ENCODE results near the gene FGF7. TPM values are rescaled to one million over a fixed set of nuclear protein-coding genes. Genes with fewer than 3 reads are reported as not detected.

FGF7 gene
- total and polyA plus RNA-seq, 2 donors (not counting 1 experiment from before 2014, with no cell fraction given): 0.10 TPM; not detected in 1

DNA sequence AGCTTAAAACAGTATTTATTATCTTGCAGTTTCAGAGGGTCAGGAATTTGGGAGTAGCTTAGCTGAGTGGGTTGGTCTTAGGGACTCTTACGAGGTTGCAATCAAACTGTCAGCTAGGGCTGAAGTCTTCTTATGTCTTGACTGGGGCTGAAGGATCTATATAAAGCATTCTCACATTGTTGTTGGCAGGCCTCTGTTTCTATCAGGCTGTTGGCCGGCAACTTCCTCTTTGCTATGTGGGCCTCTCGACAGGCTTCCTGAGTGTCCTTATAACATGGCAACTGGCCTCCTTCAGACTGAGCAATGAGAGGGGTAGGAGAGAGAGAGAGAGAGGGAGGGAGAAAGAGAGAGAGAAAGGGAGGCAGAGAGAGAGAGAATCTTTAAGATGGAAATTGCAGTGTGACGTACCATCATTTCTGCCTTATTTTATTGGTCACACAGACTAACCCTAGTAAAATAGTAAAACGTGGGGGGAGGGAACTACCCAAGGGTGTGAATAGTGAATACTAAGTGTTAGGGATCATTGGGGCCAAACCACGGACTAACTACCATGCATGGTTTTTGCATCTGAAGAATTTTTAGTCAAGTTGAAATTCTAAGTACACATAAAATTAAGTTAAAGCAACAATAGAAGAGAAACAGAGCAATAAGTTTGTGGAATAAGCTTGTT, 16.1 kb downstream of the FGF7 start:
- Histone ChIP-seq H3K79me2 (ENCODE audit: control insufficient read depth, insufficient read depth, low read length) (no peaks in the 10 kb centered on the region), H3K4me3 (ENCODE audit: control extremely low read depth in 1 of 5, extremely low read depth in 1 of 5, insufficient read depth in 1 of 5, low read depth in 2 of 5, low read length in 4 of 5) (no peak overlapping the region), H3K36me3 (replicated peaks in 1 of 2; ENCODE audit: control extremely low read depth in 1 of 2, control insufficient read depth in 1 of 2, extremely low read depth in 1 of 2, insufficient read depth in 2 of 2, low read length in 1 of 2) (no peaks in the 10 kb centered on the region), H3K4me2 (replicated peaks; ENCODE audit: low read depth, low read length, poor library complexity, severe bottlenecking) (peak overlapping the region; percentile 4), H4K20me1 (ENCODE audit: control insufficient read depth, insufficient read depth, low read length, poor library complexity, severe bottlenecking) (no peaks in the 10 kb centered on the region), H3K9me3 (ENCODE audit: control extremely low read depth in 1 of 3, control insufficient read depth in 2 of 3, insufficient read depth in 1 of 3, low read length in 2 of 3) (no peaks in the 10 kb centered on the region), H3K4me1 (ENCODE audit: control insufficient read depth in 2 of 2, insufficient read depth in 2 of 2, low read length in 2 of 2) (peaks cover 6 to 14% of the 10 kb centered on the region in 2 donors), H3K27ac (ENCODE audit: low read length in 2 of 2) (no peak overlapping the region), H3K27me3 (replicated peaks in 1 of 4; ENCODE audit: control extremely low read depth in 1 of 4, control insufficient read depth in 3 of 4, insufficient read depth in 4 of 4, low read length in 3 of 4) (no peaks in the 10 kb centered on the region), H3K9ac (ENCODE audit: low read length) (no peak overlapping the region), H2AFZ (ENCODE audit: insufficient read depth, low read depth, low read length, poor library complexity, severe bottlenecking) (peak overlapping the region; percentile 72)
- Mint-ChIP-seq H3K4me3 (no peak overlapping the region), H3K27me3 (no peaks in the 10 kb centered on the region), H3K9me3 (ENCODE audit: insufficient read depth) (no peaks in the 10 kb centered on the region), H3K4me1 (peaks cover 18% of the 10 kb centered on the region), H3K27ac (no peak overlapping the region)
- TF ChIP-seq, protein P1, sequence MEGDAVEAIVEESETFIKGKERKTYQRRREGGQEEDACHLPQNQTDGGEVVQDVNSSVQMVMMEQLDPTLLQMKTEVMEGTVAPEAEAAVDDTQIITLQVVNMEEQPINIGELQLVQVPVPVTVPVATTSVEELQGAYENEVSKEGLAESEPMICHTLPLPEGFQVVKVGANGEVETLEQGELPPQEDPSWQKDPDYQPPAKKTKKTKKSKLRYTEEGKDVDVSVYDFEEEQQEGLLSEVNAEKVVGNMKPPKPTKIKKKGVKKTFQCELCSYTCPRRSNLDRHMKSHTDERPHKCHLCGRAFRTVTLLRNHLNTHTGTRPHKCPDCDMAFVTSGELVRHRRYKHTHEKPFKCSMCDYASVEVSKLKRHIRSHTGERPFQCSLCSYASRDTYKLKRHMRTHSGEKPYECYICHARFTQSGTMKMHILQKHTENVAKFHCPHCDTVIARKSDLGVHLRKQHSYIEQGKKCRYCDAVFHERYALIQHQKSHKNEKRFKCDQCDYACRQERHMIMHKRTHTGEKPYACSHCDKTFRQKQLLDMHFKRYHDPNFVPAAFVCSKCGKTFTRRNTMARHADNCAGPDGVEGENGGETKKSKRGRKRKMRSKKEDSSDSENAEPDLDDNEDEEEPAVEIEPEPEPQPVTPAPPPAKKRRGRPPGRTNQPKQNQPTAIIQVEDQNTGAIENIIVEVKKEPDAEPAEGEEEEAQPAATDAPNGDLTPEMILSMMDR (IDR thresholded peaks at IDR 0.05): no peak
- no peak for TF ChIP-seq EZH2 (IDR thresholded peaks at IDR 0.05; ENCODE audit: borderline replicate concordance, insufficient read depth, low read depth, low read length, poor library complexity, severe bottlenecking)
- ChIA-PET CTCF (interaction anchor here (0.9 kb wide), 1 partner anchor 18 kb away, joined by 3 read pairs; no protein-coding TSS in a partner anchor), POLR2A (no interaction called here)
- WGBS (ENCODE audit: insufficient coverage): 24% methylated on average over 2 of the region's 6 CpGs
- intact Hi-C loops (cut with micrococcal nuclease): no loop called here
- DNase-seq (peak; percentile 9), ATAC-seq (ENCODE audit: low read depth) (no peak)

DNA sequence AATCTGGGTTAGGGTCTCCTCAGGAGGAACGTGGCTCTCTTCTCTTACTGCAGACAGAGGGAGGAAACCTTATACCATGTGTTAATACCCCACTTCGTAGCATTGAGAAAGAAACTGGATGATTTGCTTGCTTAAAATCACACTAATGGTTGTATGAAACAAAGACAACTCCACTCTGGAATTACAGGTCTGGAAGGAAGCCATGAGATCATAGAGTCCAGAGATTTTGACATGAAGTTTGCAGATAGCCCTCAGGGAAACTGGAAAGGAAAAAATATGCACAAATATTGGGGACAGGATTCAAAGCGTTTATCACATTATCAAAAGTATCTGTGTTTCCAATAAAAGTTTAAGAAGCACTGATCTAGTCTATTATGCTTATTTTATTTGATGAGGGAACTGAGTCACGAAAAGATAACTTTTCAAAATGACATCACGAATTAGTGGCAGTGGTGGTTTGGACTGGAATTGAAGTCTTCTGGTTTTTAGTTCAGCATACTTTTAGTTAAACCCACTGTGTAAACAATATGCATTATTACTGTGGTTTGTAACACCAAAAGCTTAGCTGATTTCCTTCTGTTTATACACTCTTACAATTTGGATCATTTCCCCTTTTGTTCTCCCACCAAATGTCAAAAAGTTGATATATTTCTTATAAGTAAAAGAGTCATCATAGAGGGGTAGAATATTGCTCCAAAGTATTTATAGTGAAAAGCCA, 16.8 kb downstream of the FGF7 start:
- Histone ChIP-seq H2AFZ (ENCODE audit: insufficient read depth, low read depth, low read length, poor library complexity, severe bottlenecking) (peak overlapping the region; percentile 72), H4K20me1 (ENCODE audit: control insufficient read depth, insufficient read depth, low read length, poor library complexity, severe bottlenecking) (no peaks in the 10 kb centered on the region), H3K4me2 (replicated peaks; ENCODE audit: low read depth, low read length, poor library complexity, severe bottlenecking) (no peak overlapping the region), H3K27me3 (replicated peaks in 1 of 4; ENCODE audit: control extremely low read depth in 1 of 4, control insufficient read depth in 3 of 4, insufficient read depth in 4 of 4, low read length in 3 of 4) (no peaks in the 10 kb centered on the region), H3K4me3 (ENCODE audit: control extremely low read depth in 1 of 5, extremely low read depth in 1 of 5, insufficient read depth in 1 of 5, low read depth in 2 of 5, low read length in 4 of 5) (no peak overlapping the region), H3K4me1 (ENCODE audit: control insufficient read depth in 2 of 2, insufficient read depth in 2 of 2, low read length in 2 of 2) (peaks cover 6 to 14% of the 10 kb centered on the region in 2 donors), H3K9me3 (ENCODE audit: control extremely low read depth in 1 of 3, control insufficient read depth in 2 of 3, insufficient read depth in 1 of 3, low read length in 2 of 3) (no peaks in the 10 kb centered on the region), H3K79me2 (ENCODE audit: control insufficient read depth, insufficient read depth, low read length) (no peaks in the 10 kb centered on the region), H3K36me3 (replicated peaks in 1 of 2; ENCODE audit: control extremely low read depth in 1 of 2, control insufficient read depth in 1 of 2, extremely low read depth in 1 of 2, insufficient read depth in 2 of 2, low read length in 1 of 2) (no peaks in the 10 kb centered on the region), H3K9ac (ENCODE audit: low read length) (no peak overlapping the region), H3K27ac (ENCODE audit: low read length in 2 of 2) (no peak overlapping the region)
- Mint-ChIP-seq H3K4me1 (peaks cover 18% of the 10 kb centered on the region), H3K9me3 (ENCODE audit: insufficient read depth) (no peaks in the 10 kb centered on the region), H3K27me3 (no peaks in the 10 kb centered on the region), H3K27ac (no peak overlapping the region), H3K4me3 (no peak overlapping the region)
- TF ChIP-seq, protein P1 (IDR thresholded peaks at IDR 0.05): no peak
- no peak for TF ChIP-seq EZH2 (IDR thresholded peaks at IDR 0.05; ENCODE audit: borderline replicate concordance, insufficient read depth, low read depth, low read length, poor library complexity, severe bottlenecking)
- intact Hi-C loops (cut with micrococcal nuclease): no loop called here
- ATAC-seq (ENCODE audit: low read depth): no peak
- ChIA-PET POLR2A (no interaction called here), CTCF (interaction anchor here (0.9 kb wide), 1 partner anchor 18 kb away, joined by 3 read pairs; no protein-coding TSS in a partner anchor)
- no peak for DNase-seq
- WGBS (ENCODE audit: insufficient coverage): no CpG with 5 or more reads among the region's 5 CpGs
